Epithelial cell of umbilical artery (primary cell): ENCODE data around the gene ITPA. TPM values are rescaled to one million over a fixed set of nuclear protein-coding genes. Genes with fewer than 3 reads are reported as not detected.

Experiments used
- total RNA-seq: library from RNA; depleted of rRNA; stranded (reverse); fragments of >200 nt; gene quantifications from 2 replicates; pipeline ENCODE4 v1.2.3, GENCODE V29; 2014

ITPA gene
- total RNA-seq, result 37.2 and 53.3 TPM in 2 replicates

GRCh38 chr20:3209257-3209945, at the start of gene ITPA:
Gene ITPA, plus strand, starts transcription at chr20:3209498. Its CDS starts 54 bp downstream, at chr20:3209552.

DNA sequence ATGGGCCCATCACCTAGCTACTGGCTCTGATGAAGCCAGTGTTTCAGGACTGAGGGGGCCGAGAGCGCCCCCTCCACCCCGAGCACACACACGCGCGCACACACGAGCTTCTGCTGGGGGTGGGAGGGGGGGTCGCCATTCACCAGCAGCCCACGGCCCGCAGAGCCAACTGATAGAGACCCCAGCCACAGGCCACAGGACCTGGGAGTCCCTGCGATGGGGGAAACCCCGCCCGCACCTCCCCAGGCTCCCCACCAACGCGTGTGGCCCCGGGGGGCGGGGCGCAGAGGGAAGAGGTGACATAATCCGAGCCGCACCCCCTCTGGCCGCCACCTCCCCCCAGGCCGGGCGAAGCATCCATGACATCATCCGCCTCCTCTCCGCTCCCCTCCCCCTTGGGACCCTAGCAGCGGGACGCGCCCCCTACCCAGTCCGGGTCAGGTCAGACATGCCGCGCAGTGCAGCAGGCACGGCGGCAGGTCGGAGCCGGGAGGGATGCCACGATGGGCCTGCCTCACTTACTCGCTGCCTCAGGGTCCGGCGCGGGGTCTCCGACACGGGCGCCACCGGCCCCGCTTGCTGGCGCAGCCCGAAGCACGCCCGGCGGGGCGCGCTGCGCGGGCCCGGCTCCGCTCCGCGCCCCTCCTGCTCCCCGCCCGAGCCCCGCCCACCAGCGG, 36.2 kb upstream of the ITPA start, which contains the start of gene LZTS3:
Gene LZTS3, minus strand, starts transcription at position 617 of the 677 bp plus-strand sequence. CDS start 6,386 bp downstream, outside the sequence.

GRCh38 chr20:3204124-3204794, 5.0 kb upstream of the ITPA start, which contains the start of gene DDRGK1:
Gene DDRGK1, minus strand, starts transcription at chr20:3204682. Its CDS starts 55 bp downstream, at chr20:3204627.

GRCh38 chr20:3239026-3239866, 29.9 kb downstream of the ITPA start, which contains the start of gene SLC4A11:
Gene SLC4A11, minus strand, starts transcription at chr20:3239190. Its CDS starts 53 bp downstream, at chr20:3239137.

Other genes with a start within 250 kb of the ITPA start
- 0.30 TPM in 1 of 2 replicates, not detected in the other for gene GNRH2, start 165.9 kb upstream of the ITPA start, total RNA-seq
- 65.5 and 75.4 TPM in 2 replicates for gene MRPS26, start 163.4 kb upstream of the ITPA start, total RNA-seq
- not detected in 2 replicates for gene OXT, start 137.9 kb upstream of the ITPA start, total RNA-seq
- gene AVP, start 124.8 kb upstream of the ITPA start, total RNA-seq, result not detected in 2 replicates
- 16.2 and 18.5 TPM in 2 replicates for gene FASTKD5, start 49.6 kb upstream of the ITPA start, total RNA-seq
- gene UBOX5, start 49.6 kb upstream of the ITPA start, total RNA-seq, result 2.1 and 2.9 TPM in 2 replicates
- 1.4 and 2.3 TPM in 2 replicates for gene LZTS3, start 35.9 kb upstream of the ITPA start, total RNA-seq
- 26.3 and 50.0 TPM in 2 replicates for gene DDRGK1, start 4.8 kb upstream of the ITPA start, total RNA-seq
- 1.9 and 2.0 TPM in 2 replicates for gene SLC4A11, start 29.7 kb downstream of the ITPA start, total RNA-seq
- gene DNAAF9, start 198.2 kb downstream of the ITPA start, total RNA-seq, result 8.4 and 11.6 TPM in 2 replicates